Superior temporal gyrus (tissue), 1 donor: ENCODE data around the gene CDH4.
"Not testable (repeated sequence)": the region's sequence is repeated elsewhere in the genome, so short reads cannot be mapped to it uniquely, and the experiment has no call there.

Source experiments
- DNase-seq: peaks from one replicate; pipeline ENCODE4 v3.0.0-alpha.2; 2016; ENCODE audit errors: extremely low spot score

The CDH4 gene

GRCh38 chr20:61437280-61438206 is 185.5 kb downstream of the CDH4 start:
- peak; percentile 76 for DNase-seq

GRCh38 chr20:61438285-61438684 is 186.2 kb downstream of the CDH4 start:
- no peak for DNase-seq

GRCh38 chr20:61439251-61439650 is 187.2 kb downstream of the CDH4 start:
- DNase-seq: no peak

GRCh38 chr20:61440548-61441055 is 188.5 kb downstream of the CDH4 start:
- DNase-seq: no peak

- no peak for DNase-seq
These were observed 189.5 kb downstream of the CDH4 start for GRCh38 chr20:61441537-61441936.

GRCh38 chr20:61442075-61442670 is 190.1 kb downstream of the CDH4 start:
- no peak for DNase-seq

GRCh38 chr20:61442718-61443117 is 190.7 kb downstream of the CDH4 start:
- no peak for DNase-seq

- DNase-seq: no peak
These were observed 191.5 kb downstream of the CDH4 start for GRCh38 chr20:61443443-61444126.

GRCh38 chr20:61444637-61445036 is 192.6 kb downstream of the CDH4 start:
- no peak for DNase-seq

- no peak for DNase-seq
These were observed 193.1 kb downstream of the CDH4 start for GRCh38 chr20:61445138-61445537.

- no peak for DNase-seq
These were observed 193.7 kb downstream of the CDH4 start for GRCh38 chr20:61445741-61446140.

- no peak for DNase-seq
These were observed 195.9 kb downstream of the CDH4 start for GRCh38 chr20:61447952-61448351.

GRCh38 chr20:61448386-61448785 is 196.3 kb downstream of the CDH4 start:
- peak; percentile 78 for DNase-seq

GRCh38 chr20:61449057-61449609 is 197.1 kb downstream of the CDH4 start:
- DNase-seq: no peak

GRCh38 chr20:61449916-61450315 is 197.9 kb downstream of the CDH4 start:
- DNase-seq: no peak

GRCh38 chr20:61450549-61450948 is 198.5 kb downstream of the CDH4 start:
- DNase-seq: no peak

- no peak for DNase-seq
These were observed 198.9 kb downstream of the CDH4 start for GRCh38 chr20:61451009-61451408.

GRCh38 chr20:61451953-61452352 is 199.9 kb downstream of the CDH4 start:
- no peak for DNase-seq

- DNase-seq: no peak
These were observed 201.2 kb downstream of the CDH4 start for GRCh38 chr20:61453219-61453618.

GRCh38 chr20:61453623-61454022 is 201.6 kb downstream of the CDH4 start:
- DNase-seq: not testable (repeated sequence)

- DNase-seq: no peak
These were observed 202.0 kb downstream of the CDH4 start for GRCh38 chr20:61454053-61454452.
